Endothelial cell of umbilical vein (primary cell): ENCODE data around the gene TBC1D8. TPM values are rescaled to one million over a fixed set of nuclear protein-coding genes. Genes with fewer than 3 reads are reported as not detected.

ENCODE experiments used
- BruUV-seq: library from RNA; stranded (reverse); fragments of 400-500 nt; replicated peaks from 2 replicates; lab custom pipeline; 2021; lab: Mats Ljungman, UMichigan
- CTCF ChIA-PET: fragments of 300-600, 350-600 bp; sonication (Branson Sonifier 250); formaldehyde crosslinking; loops from one replicate; lab custom pipeline; 2021; ENCODE audit warnings: antibody characterized with exemption, inconsistent platforms; lab: Charles Lee
- POLR2A ChIA-PET: fragments of 300-600, 350-600 bp; sonication (Branson Sonifier 250); formaldehyde crosslinking; loops from one replicate; lab custom pipeline; 2021; ENCODE audit warnings: antibody characterized with exemption, inconsistent platforms; lab: Charles Lee
- DNase-seq: peaks from one replicate; pipeline ENCODE4 v3.0.0-alpha.2; 2011; ENCODE audit warnings: low read depth, low spot score
- FAIRE-seq: peaks from 2 replicates; lab custom pipeline; 2011; peaks lifted over from hg19 to GRCh38; lab: Jason Lieb, UNC
- H2AFZ ChIP-seq: 2 replicates; pipeline ENCODE4 v1.6.0; 2012; ENCODE audit warnings: low read depth, low read length, control low read depth, inconsistent platforms
- H3K27ac ChIP-seq: 2 replicates; pipeline ENCODE4 v1.5.1; 2011; ENCODE audit warnings: low read depth, mild to moderate bottlenecking, control low read depth, low read length, moderate library complexity; ENCODE audit not compliant: insufficient read depth
- H3K27me3 ChIP-seq, 2 experiments: 2 replicates each; pipeline versions ENCODE4 v1.6.0 to v1.6.1; 2011; ENCODE audit warnings: low read length in 2 of 2, mixed read lengths in 1 of 2; ENCODE audit not compliant: control insufficient read depth in 2 of 2, insufficient read depth in 2 of 2
- H3K36me3 ChIP-seq, 2 experiments: 2 replicates in 1 of 2; 3 replicates in 1 of 2; pipeline ENCODE4 v1.5.1; 2011; ENCODE audit warnings: low read length in 2 of 2, mild to moderate bottlenecking in 1 of 2, moderate library complexity in 1 of 2; ENCODE audit not compliant: control insufficient read depth in 2 of 2, insufficient read depth in 2 of 2; ENCODE audit errors: extremely low read depth in 1 of 2
- H3K4me1 ChIP-seq: 3 replicates; pipeline ENCODE4 v1.5.1; 2011; ENCODE audit warnings: mild to moderate bottlenecking, low read length; ENCODE audit not compliant: control insufficient read depth, insufficient read depth; ENCODE audit errors: extremely low read depth
- H3K4me2 ChIP-seq: 2 replicates; pipeline ENCODE4 v1.6.1; 2011; ENCODE audit warnings: low read length, control low read depth, mixed read lengths; ENCODE audit not compliant: insufficient read depth
- H3K4me3 ChIP-seq, 3 experiments: fragments of 200-600 bp in 1 of 3; sonication (generic), shearing (Covaris generic) in 1 of 3; replicated peaks in 1 of 3; 2 replicates each; pipeline ENCODE4 v1.5.1; 2011 to 2016; ENCODE audit warnings: control low read depth in 3 of 3, low read length in 3 of 3, mild to moderate bottlenecking in 2 of 3, inconsistent platforms in 1 of 3, low read depth in 1 of 3, moderate library complexity in 1 of 3; ENCODE audit not compliant: insufficient read depth in 1 of 3
- H3K79me2 ChIP-seq: 2 replicates; pipeline ENCODE4 v1.6.0; 2012; ENCODE audit warnings: low read length, inconsistent platforms; ENCODE audit not compliant: control insufficient read depth, insufficient read depth
- H3K9ac ChIP-seq: replicated peaks from 2 replicates; pipeline ENCODE3; 2011; ENCODE audit warnings: low read length, control low read depth; ENCODE audit not compliant: insufficient read depth; ENCODE audit errors: extremely low read depth
- H3K9me1 ChIP-seq: replicated peaks from 3 replicates; pipeline ENCODE4 v1.6.0; 2011; ENCODE audit warnings: mild to moderate bottlenecking, low read length; ENCODE audit not compliant: control insufficient read depth, insufficient read depth; ENCODE audit errors: extremely low read depth
- H3K9me3 ChIP-seq: replicated peaks from 2 replicates; pipeline ENCODE4 v1.5.1; 2012; ENCODE audit warnings: low read length, inconsistent platforms; ENCODE audit not compliant: control insufficient read depth, insufficient read depth
- H4K20me1 ChIP-seq: replicated peaks from 2 replicates; pipeline ENCODE3; 2011; ENCODE audit warnings: mild to moderate bottlenecking, low read length; ENCODE audit not compliant: control insufficient read depth, insufficient read depth; ENCODE audit errors: extremely low read depth
- EZH2 ChIP-seq: IDR thresholded peaks from 2 replicates; pipeline ENCODE4 v1.6.1; 2012; ENCODE audit warnings: borderline replicate concordance, low read depth, mild to moderate bottlenecking, moderate library complexity, low read length, inconsistent platforms; ENCODE audit not compliant: severe bottlenecking
- FOS ChIP-seq: IDR thresholded peaks from 2 replicates; pipeline ENCODE4 v1.6.1; 2011; ENCODE audit warnings: mild to moderate bottlenecking, low read length, moderate library complexity, borderline replicate concordance; ENCODE audit not compliant: insufficient read depth
- GATA2 ChIP-seq: IDR thresholded peaks from 2 replicates; pipeline ENCODE4 v1.7.0; 2011; ENCODE audit warnings: low read depth, mild to moderate bottlenecking, moderate library complexity, mixed read lengths, low read length; ENCODE audit not compliant: insufficient read length, insufficient read depth
- JUN ChIP-seq: IDR thresholded peaks from 2 replicates; pipeline ENCODE4 v1.6.1; 2011; ENCODE audit warnings: borderline replicate concordance, low read depth; ENCODE audit not compliant: insufficient read length, insufficient read depth
- MYC ChIP-seq: IDR thresholded peaks from one replicate; pipeline ENCODE4 v1.6.1; 2011; ENCODE audit warnings: mild to moderate bottlenecking, low read depth, low read length
- POLR2A ChIP-seq: IDR thresholded peaks from 2 replicates; pipeline ENCODE4 v1.6.1; 2012; ENCODE audit warnings: low read depth, mild to moderate bottlenecking, control low read depth, low read length
- POLR2AphosphoS5 ChIP-seq: IDR thresholded peaks from 2 replicates; pipeline ENCODE4 v1.6.1; 2012; ENCODE audit warnings: low read depth, mild to moderate bottlenecking, control low read depth, low read length, moderate library complexity; ENCODE audit not compliant: insufficient read depth
- dilution Hi-C: fragments of 300-500 bp; cut with MboI; formaldehyde crosslinking; loops from one replicate; pipeline ENCODE4 v1.15.0; 2019; ENCODE audit warnings: low sequenced_read_pairs; ENCODE audit not compliant: extremely low pct_ligation_motif_present
- intact Hi-C: fragments of 100-400 bp; cut with micrococcal nuclease; formaldehyde crosslinking; loops from one replicate; pipeline ENCODE4 v1.10.0; 2022
- polyA plus RNA-seq, 4 experiments: library from polyadenylated mRNA; depleted of rRNA in 3 of 4; stranded (reverse) in 3 of 4; unstranded in 1 of 4; fragments of >200 nt; gene quantifications; 2 replicates each; pipeline versions ENCODE4 v1.2.1 to v1.2.3, GENCODE V29; 2011 to 2012; ENCODE audit warnings: missing spikeins in 1 of 4
- total RNA-seq: library from RNA; stranded (reverse); gene quantifications from 2 replicates; pipeline ENCODE4 v1.2.3, GENCODE V29; 2021
- TF ChIP-seq, protein P1 (sequence below), 2 donors: IDR thresholded peaks; 1 replicate in 1 of 2; 2 replicates in 1 of 2; pipeline ENCODE4 v1.5.1; 2011; ENCODE audit warnings: low read length in 2 of 2, mild to moderate bottlenecking in 2 of 2, moderate library complexity in 2 of 2, control low read depth in 1 of 2, inconsistent platforms in 1 of 2, low read depth in 1 of 2; ENCODE audit not compliant: insufficient read depth in 1 of 2; ENCODE audit errors: extremely low read depth in 1 of 2
- TF ChIP-seq, protein P2 (sequence below): IDR thresholded peaks from 2 replicates; pipeline ENCODE4 v1.6.1; 2011; ENCODE audit not compliant: insufficient read depth, insufficient read length

The TBC1D8 gene
- total and polyA plus RNA-seq, 2 donors (not counting 3 experiments of a cell fraction or from before 2014, with no cell fraction given), result 28.5 to 32.1 TPM

- H3K4me1 ChIP-seq, result peaks cover 48% of the 10 kb centered on the region
- BruUV-seq, result no TSS peak
- no peak for DNase-seq
- H3K9ac ChIP-seq, result no peak overlapping the region
- CTCF ChIA-PET, result interaction anchor here (1.4 kb wide), 1 partner anchor 34 kb away, joined by 3 read pairs; no protein-coding TSS in a partner anchor
- no peaks in the 10 kb centered on the region for H3K27me3 ChIP-seq
- POLR2A ChIA-PET, result interaction anchor here (0.5 kb wide), 1 partner anchor 16 kb away, joined by 5 read pairs; no protein-coding TSS in a partner anchor
- H3K36me3 ChIP-seq, result no peaks in the 10 kb centered on the region
- H3K4me2 ChIP-seq, result no peak overlapping the region
- no peaks in the 10 kb centered on the region for H3K9me1 ChIP-seq
- no peak overlapping the region for H2AFZ ChIP-seq
- no peak for TF ChIP-seq POLR2A
- no peak for TF ChIP-seq POLR2AphosphoS5
- TF ChIP-seq EZH2, result no peak
- no peak for TF ChIP-seq JUN
- TF ChIP-seq FOS, result no peak
- no peak for TF ChIP-seq MYC
- TF ChIP-seq GATA2, result no peak
- TF ChIP-seq, protein P1, sequence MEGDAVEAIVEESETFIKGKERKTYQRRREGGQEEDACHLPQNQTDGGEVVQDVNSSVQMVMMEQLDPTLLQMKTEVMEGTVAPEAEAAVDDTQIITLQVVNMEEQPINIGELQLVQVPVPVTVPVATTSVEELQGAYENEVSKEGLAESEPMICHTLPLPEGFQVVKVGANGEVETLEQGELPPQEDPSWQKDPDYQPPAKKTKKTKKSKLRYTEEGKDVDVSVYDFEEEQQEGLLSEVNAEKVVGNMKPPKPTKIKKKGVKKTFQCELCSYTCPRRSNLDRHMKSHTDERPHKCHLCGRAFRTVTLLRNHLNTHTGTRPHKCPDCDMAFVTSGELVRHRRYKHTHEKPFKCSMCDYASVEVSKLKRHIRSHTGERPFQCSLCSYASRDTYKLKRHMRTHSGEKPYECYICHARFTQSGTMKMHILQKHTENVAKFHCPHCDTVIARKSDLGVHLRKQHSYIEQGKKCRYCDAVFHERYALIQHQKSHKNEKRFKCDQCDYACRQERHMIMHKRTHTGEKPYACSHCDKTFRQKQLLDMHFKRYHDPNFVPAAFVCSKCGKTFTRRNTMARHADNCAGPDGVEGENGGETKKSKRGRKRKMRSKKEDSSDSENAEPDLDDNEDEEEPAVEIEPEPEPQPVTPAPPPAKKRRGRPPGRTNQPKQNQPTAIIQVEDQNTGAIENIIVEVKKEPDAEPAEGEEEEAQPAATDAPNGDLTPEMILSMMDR (IDR thresholded peaks at IDR 0.05; ENCODE audit: extremely low read depth in 1 of 2, insufficient read depth in 1 of 2, low read depth in 1 of 2, low read length in 2 of 2), result no peak
- TF ChIP-seq, protein P2, sequence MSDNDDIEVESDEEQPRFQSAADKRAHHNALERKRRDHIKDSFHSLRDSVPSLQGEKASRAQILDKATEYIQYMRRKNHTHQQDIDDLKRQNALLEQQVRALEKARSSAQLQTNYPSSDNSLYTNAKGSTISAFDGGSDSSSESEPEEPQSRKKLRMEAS, result no peak
- dilution Hi-C loops, result no loop called here
- intact Hi-C loops, result no loop called here
- no peak for FAIRE-seq
- H3K79me2 ChIP-seq, result peaks cover 78% of the 10 kb centered on the region
- H4K20me1 ChIP-seq, result no peaks in the 10 kb centered on the region
- no peak overlapping the region for H3K4me3 ChIP-seq
- H3K9me3 ChIP-seq, result no peaks in the 10 kb centered on the region
- H3K27ac ChIP-seq, result peak overlapping the region; percentile 82
Measured at GRCh38 chr2:101119431-101119830, 31.8 kb downstream of the TBC1D8 start.
